Neutrophil (primary cell): ENCODE data around the gene TMEM221.

Experiments used
- H3K27ac ChIP-seq: fragments of 200-600 bp; sonication (generic); 2 replicates; pipeline ENCODE4 v1.5.1; 2016; ENCODE audit warnings: mild to moderate bottlenecking, moderate library complexity
- H3K27me3 ChIP-seq: fragments of 200-600 bp; sonication (generic); 2 replicates; pipeline ENCODE4 v1.6.0; 2016; ENCODE audit warnings: mild to moderate bottlenecking
- H3K36me3 ChIP-seq: fragments of 200-600 bp; sonication (generic); 2 replicates; pipeline ENCODE4 v1.5.1; 2017
- H3K4me1 ChIP-seq, 2 experiments: fragments of 200-600 bp in 1 of 2; sonication (generic) in 1 of 2; 1 replicate in 1 of 2; 2 replicates in 1 of 2; pipeline versions ENCODE4 v1.5.1 to v1.6.1; 2013 to 2016; ENCODE audit warnings: low read depth in 1 of 2, low read length in 1 of 2, mild to moderate bottlenecking in 1 of 2, moderate library complexity in 1 of 2; ENCODE audit not compliant: control insufficient read depth in 1 of 2, insufficient read depth in 1 of 2
- H3K4me3 ChIP-seq, 2 experiments: fragments of 200-600 bp in 1 of 2; sonication (generic) in 1 of 2; 1 replicate in 1 of 2; 2 replicates in 1 of 2; pipeline ENCODE4 v1.5.1; 2013 to 2016; ENCODE audit warnings: low read depth in 1 of 2, low read length in 1 of 2, mild to moderate bottlenecking in 1 of 2, moderate library complexity in 1 of 2
- H3K9me3 ChIP-seq: fragments of 200-600 bp; sonication (generic); 2 replicates; pipeline ENCODE4 v1.5.1; 2016
- CTCF ChIP-seq: fragments of 200-600 bp; sonication (generic); IDR thresholded peaks from 2 replicates; pipeline ENCODE4 v1.5.1; 2016; ENCODE audit warnings: antibody characterized with exemption

Gene TMEM221

GRCh38 chr19:17441241-17442021 lies 7.0 kb downstream of the TMEM221 start:
- Histone ChIP-seq H3K4me3 (no peak overlapping the region), H3K27ac (no peak overlapping the region), H3K9me3 (no peaks in the 10 kb centered on the region), H3K27me3 (peaks cover 17% of the 10 kb centered on the region), H3K36me3 (no peaks in the 10 kb centered on the region), H3K4me1 (no peaks in the 10 kb centered on the region)
- TF ChIP-seq CTCF, result no peak

GRCh38 chr19:17436874-17437267 lies 11.6 kb downstream of the TMEM221 start:
- Histone ChIP-seq H3K27me3 (no peaks in the 10 kb centered on the region), H3K27ac (no peak overlapping the region), H3K36me3 (no peaks in the 10 kb centered on the region), H3K4me3 (no peak overlapping the region), H3K9me3 (no peaks in the 10 kb centered on the region), H3K4me1 (no peaks in the 10 kb centered on the region)
- no peak for TF ChIP-seq CTCF

GRCh38 chr19:17436094-17436873 lies 12.2 kb downstream of the TMEM221 start:
- Histone ChIP-seq H3K27ac (no peak overlapping the region), H3K4me3 (no peak overlapping the region), H3K4me1 (no peaks in the 10 kb centered on the region), H3K9me3 (no peaks in the 10 kb centered on the region), H3K27me3 (no peaks in the 10 kb centered on the region), H3K36me3 (no peaks in the 10 kb centered on the region)
- TF ChIP-seq CTCF, result no peak

- Histone ChIP-seq H3K4me1 (no peaks in the 10 kb centered on the region), H3K27me3 (no peaks in the 10 kb centered on the region), H3K27ac (no peak overlapping the region), H3K9me3 (no peaks in the 10 kb centered on the region), H3K4me3 (no peak overlapping the region), H3K36me3 (no peaks in the 10 kb centered on the region)
- TF ChIP-seq CTCF, result no peak
Observed at GRCh38 chr19:17435218-17435617, 13.2 kb downstream of the TMEM221 start.

DNA sequence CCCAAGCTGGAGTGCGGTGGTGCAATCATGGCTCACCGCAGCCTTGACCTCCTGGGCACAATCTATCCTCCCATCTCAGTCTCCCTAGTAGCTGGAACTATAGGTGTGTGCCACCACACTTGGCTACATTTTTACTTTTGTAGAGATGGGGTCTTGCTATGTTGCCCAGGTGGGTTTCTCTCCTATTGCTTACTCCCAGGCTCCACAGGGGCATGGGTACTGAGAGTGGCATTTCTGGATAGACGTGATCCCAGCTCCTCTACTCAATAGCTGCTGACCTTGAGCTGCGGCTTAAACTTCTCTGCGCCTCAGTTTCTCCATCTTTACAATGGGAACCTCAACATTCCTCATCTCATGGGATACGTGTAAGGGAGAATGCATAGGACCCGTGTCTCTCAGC lies 17.1 kb downstream of the TMEM221 start:
- no peak for TF ChIP-seq CTCF
- no peaks in the 10 kb centered on the region for H3K4me1 ChIP-seq

More for the DNA sequence above, 17.1 kb downstream of the TMEM221 start:
- Histone ChIP-seq H3K27ac (no peak overlapping the region), H3K9me3 (no peaks in the 10 kb centered on the region), H3K27me3 (no peaks in the 10 kb centered on the region), H3K4me3 (no peak overlapping the region), H3K36me3 (no peaks in the 10 kb centered on the region)
